Caco-2 (cell line): ENCODE measurements around the gene FAM83F. TPM values are rescaled to one million over a fixed set of nuclear protein-coding genes. Genes with fewer than 3 reads are reported as not detected.

Experiments used
- BruUV-seq: library from RNA; stranded (reverse); fragments of 400-500 nt; replicated peaks from 2 replicates; lab custom pipeline; 2021; lab: Mats Ljungman, UMichigan
- CTCF ChIA-PET: fragments of 300-600 bp; sonication (Branson Sonifier 250); formaldehyde crosslinking; loops from one replicate; lab custom pipeline; 2022; ENCODE audit warnings: antibody characterized with exemption; lab: Charles Lee
- POLR2A ChIA-PET: fragments of 300-600 bp; sonication (Branson Sonifier 250); formaldehyde crosslinking; loops from one replicate; lab custom pipeline; 2022; ENCODE audit warnings: antibody characterized with exemption; lab: Charles Lee
- DNase-seq, 2 experiments: peaks; one replicate each; pipeline versions ENCODE4 v3.0.0 to v3.0.0-alpha.2; 2020 to 2022
- H3K27me3 ChIP-seq: replicated peaks from 2 replicates; pipeline ENCODE4 v1.6.0; 2011; ENCODE audit warnings: low read length; ENCODE audit not compliant: control insufficient read depth, insufficient read depth
- H3K36me3 ChIP-seq: 2 replicates; pipeline ENCODE4 v1.5.1; 2011; ENCODE audit warnings: low read length; ENCODE audit not compliant: control insufficient read depth, insufficient read depth
- H3K4me1 ChIP-seq: fragments of 250-450 bp; sonication (Bioruptor Pico); 2 replicates; pipeline ENCODE4 v1.5.1; 2020; ENCODE audit warnings: mild to moderate bottlenecking
- H3K4me3 ChIP-seq: 2 replicates; pipeline ENCODE4 v1.5.1; 2011; ENCODE audit warnings: low read depth, mild to moderate bottlenecking, control low read depth, low read length
- H3K9me3 ChIP-seq: fragments of 250-450 bp; sonication (Bioruptor Pico); 2 replicates; pipeline ENCODE4 v1.5.1; 2020; ENCODE audit warnings: mild to moderate bottlenecking, moderate library complexity
- H3K27ac Mint-ChIP-seq: one replicate; pipeline ENCODE4 v1.8.0; 2022; ENCODE audit warnings: mixed read lengths; ENCODE audit not compliant: unreplicated experiment
- H3K27me3 Mint-ChIP-seq: one replicate; pipeline ENCODE4 v1.8.0; 2022; ENCODE audit warnings: mixed read lengths; ENCODE audit not compliant: insufficient read depth, unreplicated experiment
- H3K36me3 Mint-ChIP-seq: one replicate; pipeline ENCODE4 v1.8.0; 2022; ENCODE audit warnings: mild to moderate bottlenecking, mixed read lengths; ENCODE audit not compliant: insufficient read depth, unreplicated experiment
- H3K4me1 Mint-ChIP-seq: one replicate; pipeline ENCODE4 v1.8.0; 2022; ENCODE audit warnings: low read depth, mixed read lengths; ENCODE audit not compliant: unreplicated experiment
- H3K4me3 Mint-ChIP-seq: one replicate; pipeline ENCODE4 v1.8.0; 2022; ENCODE audit warnings: mild to moderate bottlenecking, moderate library complexity, mixed read lengths; ENCODE audit not compliant: unreplicated experiment
- H3K9me3 Mint-ChIP-seq: one replicate; pipeline ENCODE4 v1.8.0; 2022; ENCODE audit warnings: mixed read lengths; ENCODE audit not compliant: unreplicated experiment
- intact Hi-C: fragments of 100-400 bp; cut with micrococcal nuclease; formaldehyde crosslinking; loops from one replicate; pipeline ENCODE4 v1.10.0; 2022; ENCODE audit not compliant: unreplicated experiment
- total RNA-seq: library from RNA; stranded (reverse); gene quantifications from 2 replicates; pipeline ENCODE4 v1.2.3, GENCODE V29; 2022
- TF ChIP-seq, protein P1 (sequence below), 2 experiments: fragments of 200-600 bp in 1 of 2; IDR thresholded peaks; 1 replicate in 1 of 2; 2 replicates in 1 of 2; pipeline versions ENCODE4 v1.5.1 to v1.8.0; 2011 to 2022; ENCODE audit warnings: antibody characterized with exemption in 1 of 2, control low read depth in 1 of 2, inconsistent platforms in 1 of 2, low read depth in 1 of 2, low read length in 1 of 2, mild to moderate bottlenecking in 1 of 2, moderate library complexity in 1 of 2; ENCODE audit not compliant: insufficient read depth in 1 of 2, severe bottlenecking in 1 of 2, unreplicated experiment in 1 of 2

The FAM83F gene
- total RNA-seq, 1 experiment from 2014 or later, result 20.0 TPM

- Mint-ChIP-seq H3K4me1 (no peaks in the 10 kb centered on the region), H3K9me3 (no peaks in the 10 kb centered on the region), H3K27me3 (peaks cover 3% of the 10 kb centered on the region), H3K27ac (no peak overlapping the region), H3K36me3 (no peaks in the 10 kb centered on the region), H3K4me3 (no peak overlapping the region)
- H3K4me1 ChIP-seq, result no peaks in the 10 kb centered on the region
- H3K9me3 ChIP-seq, result no peaks in the 10 kb centered on the region
- no peaks in the 10 kb centered on the region for H3K36me3 ChIP-seq
- TF ChIP-seq, protein P1, sequence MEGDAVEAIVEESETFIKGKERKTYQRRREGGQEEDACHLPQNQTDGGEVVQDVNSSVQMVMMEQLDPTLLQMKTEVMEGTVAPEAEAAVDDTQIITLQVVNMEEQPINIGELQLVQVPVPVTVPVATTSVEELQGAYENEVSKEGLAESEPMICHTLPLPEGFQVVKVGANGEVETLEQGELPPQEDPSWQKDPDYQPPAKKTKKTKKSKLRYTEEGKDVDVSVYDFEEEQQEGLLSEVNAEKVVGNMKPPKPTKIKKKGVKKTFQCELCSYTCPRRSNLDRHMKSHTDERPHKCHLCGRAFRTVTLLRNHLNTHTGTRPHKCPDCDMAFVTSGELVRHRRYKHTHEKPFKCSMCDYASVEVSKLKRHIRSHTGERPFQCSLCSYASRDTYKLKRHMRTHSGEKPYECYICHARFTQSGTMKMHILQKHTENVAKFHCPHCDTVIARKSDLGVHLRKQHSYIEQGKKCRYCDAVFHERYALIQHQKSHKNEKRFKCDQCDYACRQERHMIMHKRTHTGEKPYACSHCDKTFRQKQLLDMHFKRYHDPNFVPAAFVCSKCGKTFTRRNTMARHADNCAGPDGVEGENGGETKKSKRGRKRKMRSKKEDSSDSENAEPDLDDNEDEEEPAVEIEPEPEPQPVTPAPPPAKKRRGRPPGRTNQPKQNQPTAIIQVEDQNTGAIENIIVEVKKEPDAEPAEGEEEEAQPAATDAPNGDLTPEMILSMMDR (IDR thresholded peaks at IDR 0.05; ENCODE audit: insufficient read depth in 1 of 2, low read depth in 1 of 2, low read length in 1 of 2, severe bottlenecking in 1 of 2, unreplicated experiment in 1 of 2), result no peak
- no peak for DNase-seq
- H3K27me3 ChIP-seq, result no peaks in the 10 kb centered on the region
- ChIA-PET POLR2A (no interaction called here), CTCF (interaction anchor here (0.5 kb wide), 1 partner anchor 455 kb away, joined by 4 read pairs; no protein-coding TSS in a partner anchor)
- intact Hi-C loops, result loop anchor here (5.0 kb wide), 1 partner anchor 45 kb away; no protein-coding TSS in a partner anchor
- BruUV-seq, result no TSS peak
- no peak overlapping the region for H3K4me3 ChIP-seq
These were observed 42.4 kb upstream of the FAM83F start for GRCh38 chr22:39952347-39952746.

DNA sequence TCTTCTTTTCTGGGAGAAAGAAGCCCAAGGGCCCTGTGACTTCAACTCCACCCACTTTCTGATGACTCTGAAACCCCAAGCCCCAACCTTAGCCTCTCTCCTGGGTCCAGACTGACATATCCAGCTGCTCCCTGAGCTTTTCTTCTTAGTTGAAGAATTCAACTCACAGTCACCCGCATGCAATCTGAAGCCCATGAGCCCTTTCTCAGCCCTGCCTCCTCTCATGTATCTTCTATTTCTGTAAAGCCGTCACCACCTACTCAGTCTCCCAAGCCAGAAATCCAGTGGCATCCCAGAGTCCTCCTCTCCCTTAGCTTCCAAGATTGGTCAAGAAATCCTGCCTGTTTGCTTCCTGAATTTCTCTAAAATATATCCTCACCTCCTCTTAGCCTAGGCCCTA is 41.7 kb upstream of the FAM83F start:
- CTCF ChIA-PET, result interaction anchor here (0.5 to 2.1 kb wide), 8 partner anchors 10 to 456 kb away, joined by 3 to 13 read pairs (median 5); partner anchors contain the start of gene FAM83F
- Histone ChIP-seq H3K9me3 (no peaks in the 10 kb centered on the region), H3K4me1 (no peaks in the 10 kb centered on the region), H3K36me3 (no peaks in the 10 kb centered on the region), H3K4me3 (no peak overlapping the region), H3K27me3 (no peaks in the 10 kb centered on the region)
- TF ChIP-seq, protein P1 (IDR thresholded peaks at IDR 0.05; ENCODE audit: insufficient read depth in 1 of 2, low read depth in 1 of 2, low read length in 1 of 2, severe bottlenecking in 1 of 2, unreplicated experiment in 1 of 2), result no peak
- POLR2A ChIA-PET, result no interaction called here
- no peaks in the 10 kb centered on the region for H3K4me1 Mint-ChIP-seq
- H3K36me3 Mint-ChIP-seq, result no peaks in the 10 kb centered on the region
- no peak overlapping the region for H3K27ac Mint-ChIP-seq
- BruUV-seq, result no TSS peak
- no peak overlapping the region for H3K4me3 Mint-ChIP-seq
- H3K27me3 Mint-ChIP-seq, result peaks cover 3% of the 10 kb centered on the region
- intact Hi-C loops, result loop anchor here (5.0 kb wide), 1 partner anchor 44 kb away; no protein-coding TSS in a partner anchor
- DNase-seq, result no peak
- no peaks in the 10 kb centered on the region for H3K9me3 Mint-ChIP-seq

DNA sequence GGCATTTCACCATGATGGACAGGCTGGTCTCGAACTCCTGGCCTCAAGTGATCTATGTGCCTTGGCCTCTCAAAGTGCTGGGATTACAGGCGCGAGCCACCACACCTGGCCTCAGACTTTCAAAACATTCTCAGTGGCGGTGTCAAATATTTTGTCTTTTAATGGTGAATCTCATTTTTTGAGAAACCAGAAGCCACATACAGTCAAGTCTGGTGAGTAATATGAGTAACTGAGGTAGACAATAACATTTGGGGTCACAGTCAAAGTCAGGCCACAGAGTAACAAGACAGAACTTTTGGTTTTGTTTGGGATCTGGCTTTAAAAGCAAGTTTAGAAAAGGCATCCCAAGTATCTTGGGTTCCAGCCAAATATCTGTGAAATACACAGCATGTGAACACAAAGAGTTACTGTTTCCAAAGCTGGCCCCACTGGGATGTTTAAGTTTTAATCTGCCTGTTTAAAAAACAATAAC is 40.1 kb upstream of the FAM83F start:
- no peaks in the 10 kb centered on the region for H3K4me1 Mint-ChIP-seq
- H3K9me3 ChIP-seq, result no peaks in the 10 kb centered on the region
- H3K4me1 ChIP-seq, result no peaks in the 10 kb centered on the region
- no peaks in the 10 kb centered on the region for H3K36me3 ChIP-seq
- no peaks in the 10 kb centered on the region for H3K9me3 Mint-ChIP-seq
- no peaks in the 10 kb centered on the region for H3K27me3 ChIP-seq
- no peaks in the 10 kb centered on the region for H3K36me3 Mint-ChIP-seq
- no peak overlapping the region for H3K4me3 ChIP-seq
- CTCF ChIA-PET, result interaction anchor here (2.1 kb wide), 1 partner anchor 70 kb away, joined by 13 read pairs; no protein-coding TSS in a partner anchor
- H3K27me3 Mint-ChIP-seq, result peaks cover 3% of the 10 kb centered on the region
- POLR2A ChIA-PET, result no interaction called here
- no peak overlapping the region for H3K4me3 Mint-ChIP-seq
- intact Hi-C loops, result loop anchor here (5.0 kb wide), 1 partner anchor 43 kb away; no protein-coding TSS in a partner anchor
- no peak for DNase-seq
- H3K27ac Mint-ChIP-seq, result no peak overlapping the region
- BruUV-seq, result no TSS peak
- TF ChIP-seq, protein P1 (IDR thresholded peaks at IDR 0.05; ENCODE audit: insufficient read depth in 1 of 2, low read depth in 1 of 2, low read length in 1 of 2, severe bottlenecking in 1 of 2, unreplicated experiment in 1 of 2), result no peak
